ENCODE results near the gene SMAD1.

SMAD1 gene

GRCh38 chr4:145539671-145540070, 58.0 kb downstream of the SMAD1 start:
- TF ChIP-seq CTCF (IDR thresholded peaks at IDR 0.05) = no peak
- no peak overlapping the region for H3K27ac ChIP-seq

GRCh38 chr4:145540235-145540634, 58.6 kb downstream of the SMAD1 start:
- DNase-seq (ENCODE audit: low spot score) = no peak
- Histone ChIP-seq H3K27ac (no peak overlapping the region), H3K4me3 (no peak overlapping the region)
- TF ChIP-seq CTCF (IDR thresholded peaks at IDR 0.05) = no peak

More at GRCh38 chr4:145539671-145540070, 58.0 kb downstream of the SMAD1 start:
- no peak for DNase-seq (ENCODE audit: low spot score)
- H3K4me3 ChIP-seq = no peak overlapping the region

- no peak for DNase-seq (ENCODE audit: low spot score)
- TF ChIP-seq CTCF (IDR thresholded peaks at IDR 0.05) = no peak
- no peak overlapping the region for H3K27ac ChIP-seq
- no peak overlapping the region for H3K4me3 ChIP-seq
Observed at GRCh38 chr4:145541346-145541745, 59.7 kb downstream of the SMAD1 start.

- no peak for TF ChIP-seq CTCF (IDR thresholded peaks at IDR 0.05)
- no peak overlapping the region for H3K4me3 ChIP-seq
- no peak for DNase-seq (ENCODE audit: low spot score)
- H3K27ac ChIP-seq = no peak overlapping the region
Observed at GRCh38 chr4:145545031-145545430, 63.4 kb downstream of the SMAD1 start.

- no peak overlapping the region for H3K27ac ChIP-seq
- no peak for TF ChIP-seq CTCF (IDR thresholded peaks at IDR 0.05)
- no peak for DNase-seq (ENCODE audit: low spot score)
Observed at GRCh38 chr4:145545538-145546174, 64.0 kb downstream of the SMAD1 start.

GRCh38 chr4:145546175-145546915, 64.7 kb downstream of the SMAD1 start:
- Histone ChIP-seq H3K4me3 (no peak overlapping the region), H3K27ac (no peak overlapping the region)
- TF ChIP-seq CTCF (IDR thresholded peaks at IDR 0.05) = no peak
- DNase-seq (ENCODE audit: low spot score) = no peak

More at GRCh38 chr4:145545538-145546174, 64.0 kb downstream of the SMAD1 start:
- no peak overlapping the region for H3K4me3 ChIP-seq

GRCh38 chr4:145551660-145552059, 70.0 kb downstream of the SMAD1 start:
- no peak overlapping the region for H3K27ac ChIP-seq
- no peak overlapping the region for H3K4me3 ChIP-seq
- TF ChIP-seq CTCF (IDR thresholded peaks at IDR 0.05) = no peak
- no peak for DNase-seq (ENCODE audit: low spot score)

Data from coronary artery (tissue), 2 donors.